ENCODE data around the gene SNX7.

DNA sequence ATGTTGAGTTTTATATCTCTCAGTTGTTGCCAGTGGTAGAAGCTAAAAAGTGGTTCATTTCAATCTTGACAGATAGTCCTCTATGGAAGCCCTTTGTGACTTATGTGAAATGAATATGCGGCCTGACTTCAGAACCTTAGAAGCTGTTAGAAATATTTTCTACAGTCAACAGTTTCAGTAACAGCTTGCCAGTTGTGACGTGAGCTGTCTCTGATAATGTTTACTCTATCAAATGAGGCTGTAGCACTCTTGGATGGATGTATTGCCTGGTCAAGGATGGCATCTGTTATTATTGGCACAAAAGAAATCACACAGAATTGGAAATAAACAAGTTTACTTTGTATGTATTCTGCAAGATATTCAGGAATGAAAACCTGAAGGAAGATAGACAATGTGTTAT is 31.9 kb downstream of the SNX7 start:
- TF ChIP-seq GATA2 (IDR thresholded peaks at IDR 0.05; ENCODE audit: low read depth, low read length) = no peak
- TF ChIP-seq GATA3 (IDR thresholded peaks at IDR 0.05; ENCODE audit: low read depth, low read length) = no peak

All from SH-SY5Y (cell line).